MM.1S (cell line): ENCODE results near the gene NDFIP2.
"Not testable (repeated sequence)": the region's sequence is repeated elsewhere in the genome, so short reads cannot be mapped to it uniquely, and the experiment has no call there.

Experiments used
- DNase-seq: peaks from one replicate; pipeline ENCODE4 v3.0.0-alpha.2; 2015
- H2AFZ ChIP-seq: fragments of 300-600 bp; sonication (generic); 2 replicates; pipeline ENCODE4 v1.6.0; 2016; ENCODE audit warnings: antibody characterized with exemption, low read length
- H3F3A ChIP-seq: fragments of 300-600 bp; sonication (generic); 2 replicates; pipeline ENCODE4 v1.6.1; 2016; ENCODE audit warnings: mild to moderate bottlenecking, antibody characterized with exemption, low read length, moderate library complexity, mixed read lengths; ENCODE audit not compliant: insufficient read depth
- H3K27ac ChIP-seq: fragments of 300-600 bp; sonication (generic); 2 replicates; pipeline ENCODE4 v1.5.1; 2016; ENCODE audit warnings: mild to moderate bottlenecking, low read length
- H3K27me3 ChIP-seq: fragments of 300-600 bp; sonication (generic); replicated peaks from 2 replicates; pipeline ENCODE4 v1.6.0; 2016; ENCODE audit warnings: low read length; ENCODE audit not compliant: insufficient read depth
- H3K36me3 ChIP-seq: fragments of 300-600 bp; sonication (generic); replicated peaks from 2 replicates; pipeline ENCODE4 v1.6.1; 2016; ENCODE audit warnings: mild to moderate bottlenecking, low read length, mixed read lengths; ENCODE audit not compliant: insufficient read depth
- H3K4me1 ChIP-seq: fragments of 300-600 bp; sonication (generic); 2 replicates; pipeline ENCODE4 v1.6.1; 2016; ENCODE audit warnings: low read length, mixed read lengths
- H3K4me2 ChIP-seq: fragments of 300-600 bp; sonication (generic); 2 replicates; pipeline ENCODE4 v1.6.0; 2016; ENCODE audit warnings: low read depth, low read length
- H3K4me3 ChIP-seq: fragments of 300-600 bp; sonication (generic); 2 replicates; pipeline ENCODE4 v1.5.1; 2016; ENCODE audit warnings: low read length, mixed read lengths
- H3K79me2 ChIP-seq: fragments of 300-600 bp; sonication (generic); 2 replicates; pipeline ENCODE4 v1.6.1; 2016; ENCODE audit warnings: mixed run types, low read length, mixed read lengths
- H3K9ac ChIP-seq: fragments of 300-600 bp; sonication (generic); 2 replicates; pipeline ENCODE4 v1.6.1; 2016; ENCODE audit warnings: low read length, mixed read lengths
- H3K9me2 ChIP-seq: fragments of 300-600 bp; sonication (generic); replicated peaks from 2 replicates; pipeline ENCODE4 v1.6.1; 2016; ENCODE audit warnings: mild to moderate bottlenecking, low read length, mixed read lengths; ENCODE audit not compliant: insufficient read depth
- H3K9me3 ChIP-seq: fragments of 300-600 bp; sonication (generic); replicated peaks from 2 replicates; pipeline ENCODE4 v1.6.1; 2016; ENCODE audit warnings: mild to moderate bottlenecking, low read length, mixed read lengths; ENCODE audit not compliant: insufficient read depth
- H4K20me1 ChIP-seq: fragments of 300-600 bp; sonication (generic); 2 replicates; pipeline ENCODE4 v1.6.1; 2016; ENCODE audit warnings: mild to moderate bottlenecking, low read length, moderate library complexity, mixed read lengths; ENCODE audit not compliant: insufficient read depth
- CTCF ChIP-seq: fragments of 300-600 bp; sonication (generic); IDR thresholded peaks from 2 replicates; pipeline ENCODE4 v1.5.1; 2016; ENCODE audit warnings: antibody characterized with exemption, low read length, mixed read lengths
- EZH2 ChIP-seq: fragments of 300-600 bp; sonication (generic); optimal IDR thresholded peaks from 2 replicates; pipeline ENCODE3; 2017; ENCODE audit warnings: low read depth, mild to moderate bottlenecking, antibody characterized with exemption, low read length, mixed read lengths
- EZH2phosphoT487 ChIP-seq: fragments of 300-600 bp; sonication (generic); IDR thresholded peaks from 2 replicates; pipeline ENCODE4 v1.6.1; 2018; ENCODE audit warnings: antibody characterized with exemption, low read length

The NDFIP2 gene

GRCh38 chr13:79591493-79591892 is 110.5 kb downstream of the NDFIP2 start:
- Histone ChIP-seq H3K9me3 (no peaks in the 10 kb centered on the region), H4K20me1 (no peaks in the 10 kb centered on the region), H3F3A (no peaks in the 10 kb centered on the region), H3K9me2 (no peaks in the 10 kb centered on the region), H3K27me3 (no peaks in the 10 kb centered on the region), H3K4me3 (no peak overlapping the region), H3K79me2 (no peaks in the 10 kb centered on the region), H3K36me3 (no peaks in the 10 kb centered on the region), H3K27ac (no peak overlapping the region), H2AFZ (no peak overlapping the region), H3K4me2 (no peak overlapping the region), H3K4me1 (no peaks in the 10 kb centered on the region), H3K9ac (no peak overlapping the region)
- DNase-seq = no peak
- TF ChIP-seq EZH2phosphoT487 (no peak), EZH2 (no peak), CTCF (no peak)

- TF ChIP-seq EZH2phosphoT487 (no peak), CTCF (no peak), EZH2 (no peak)
- H3K9me3 ChIP-seq = no peaks in the 10 kb centered on the region
- no peaks in the 10 kb centered on the region for H4K20me1 ChIP-seq
- no peak overlapping the region for H3K27ac ChIP-seq
- H3K4me3 ChIP-seq = no peak overlapping the region
- no peaks in the 10 kb centered on the region for H3K4me1 ChIP-seq
- H3K9me2 ChIP-seq = no peaks in the 10 kb centered on the region
- H3F3A ChIP-seq = no peaks in the 10 kb centered on the region
- DNase-seq = no peak
- H3K36me3 ChIP-seq = no peaks in the 10 kb centered on the region
- no peak overlapping the region for H3K9ac ChIP-seq
- H3K79me2 ChIP-seq = no peaks in the 10 kb centered on the region
- no peaks in the 10 kb centered on the region for H3K27me3 ChIP-seq
- no peak overlapping the region for H2AFZ ChIP-seq
- no peak overlapping the region for H3K4me2 ChIP-seq
Observed at GRCh38 chr13:79593121-79593520, 112.2 kb downstream of the NDFIP2 start.

GRCh38 chr13:79593641-79594275 is 112.8 kb downstream of the NDFIP2 start:
- no peaks in the 10 kb centered on the region for H4K20me1 ChIP-seq
- no peak overlapping the region for H3K27ac ChIP-seq
- H3K4me3 ChIP-seq = no peak overlapping the region
- H3K4me2 ChIP-seq = no peak overlapping the region
- H3K27me3 ChIP-seq = no peaks in the 10 kb centered on the region
- no peak for DNase-seq
- H3K36me3 ChIP-seq = no peaks in the 10 kb centered on the region
- no peaks in the 10 kb centered on the region for H3K4me1 ChIP-seq
- H3K9ac ChIP-seq = no peak overlapping the region
- H2AFZ ChIP-seq = no peak overlapping the region
- TF ChIP-seq EZH2phosphoT487 (no peak), CTCF (no peak), EZH2 (no peak)
- H3K79me2 ChIP-seq = no peaks in the 10 kb centered on the region
- no peaks in the 10 kb centered on the region for H3F3A ChIP-seq
- no peaks in the 10 kb centered on the region for H3K9me3 ChIP-seq
- no peaks in the 10 kb centered on the region for H3K9me2 ChIP-seq

- not testable (repeated sequence) for H3K4me2 ChIP-seq, H3K36me3 ChIP-seq, DNase-seq, H3K9ac ChIP-seq, H3K79me2 ChIP-seq, H4K20me1 ChIP-seq, H3K27me3 ChIP-seq, H3K27ac ChIP-seq, H2AFZ ChIP-seq, H3F3A ChIP-seq, H3K9me3 ChIP-seq, H3K4me3 ChIP-seq, H3K9me2 ChIP-seq, H3K4me1 ChIP-seq
Observed at GRCh38 chr13:79600146-79600545, 119.2 kb downstream of the NDFIP2 start.
